ENCODE data around the gene GPBAR1.
"Not testable (repeated sequence)": the region's sequence is repeated elsewhere in the genome, so short reads cannot be mapped to it uniquely, and the experiment has no call there.

GPBAR1 gene

GRCh38 chr2:218272531-218273212 is 11.9 kb downstream of the GPBAR1 start:
- peak; percentile 68 to 82 for DNase-seq (ENCODE audit: low read depth in 1 of 2, low spot score in 1 of 2)
- TF ChIP-seq REST (IDR thresholded peaks at IDR 0.05; ENCODE audit: insufficient replicate concordance, low read depth) (no peak), CTCF (IDR thresholded peaks at IDR 0.05; ENCODE audit: insufficient read depth, low read length) (peak; percentile 94), POLR2AphosphoS5 (IDR thresholded peaks at IDR 0.05; ENCODE audit: low read depth) (no peak)
- Histone ChIP-seq H3K27me3 (ENCODE audit: insufficient read depth, poor library complexity, severe bottlenecking) (no peaks in the 10 kb centered on the region), H3K27ac (replicated peaks) (no peak overlapping the region), H3K4me3 (replicated peaks; ENCODE audit: insufficient read depth, low read length) (no peak overlapping the region)

GRCh38 chr2:218273214-218273907 is 12.5 kb downstream of the GPBAR1 start:
- not testable (repeated sequence) for H3K27me3 ChIP-seq (ENCODE audit: insufficient read depth, poor library complexity, severe bottlenecking); H3K27ac ChIP-seq (replicated peaks); DNase-seq (ENCODE audit: low read depth in 1 of 2, low spot score in 1 of 2); H3K4me3 ChIP-seq (replicated peaks; ENCODE audit: insufficient read depth, low read length)

- no peak for DNase-seq (ENCODE audit: low read depth in 1 of 2, low spot score in 1 of 2)
- Histone ChIP-seq H3K27me3 (ENCODE audit: insufficient read depth, poor library complexity, severe bottlenecking) (no peaks in the 10 kb centered on the region), H3K4me3 (replicated peaks; ENCODE audit: insufficient read depth, low read length) (no peak overlapping the region), H3K27ac (replicated peaks) (no peak overlapping the region)
- TF ChIP-seq GABPA (IDR thresholded peaks at IDR 0.05; ENCODE audit: low read depth) (no peak), REST (IDR thresholded peaks at IDR 0.05; ENCODE audit: insufficient replicate concordance, low read depth) (no peak), CTCF (IDR thresholded peaks at IDR 0.05; ENCODE audit: insufficient read depth, low read length) (no peak)
Observed at GRCh38 chr2:218273908-218274249, 13.1 kb downstream of the GPBAR1 start.

GRCh38 chr2:218274586-218274985 is 13.8 kb downstream of the GPBAR1 start:
- DNase-seq (ENCODE audit: low read depth in 1 of 2, low spot score in 1 of 2): no peak
- TF ChIP-seq REST (IDR thresholded peaks at IDR 0.05; ENCODE audit: insufficient replicate concordance, low read depth) (no peak), POLR2AphosphoS5 (IDR thresholded peaks at IDR 0.05; ENCODE audit: low read depth) (no peak), GABPA (IDR thresholded peaks at IDR 0.05; ENCODE audit: low read depth) (no peak), SPI1 (IDR thresholded peaks at IDR 0.05; ENCODE audit: borderline replicate concordance, low read depth) (no peak), CTCF (IDR thresholded peaks at IDR 0.05; ENCODE audit: insufficient read depth, low read length) (no peak)

More at GRCh38 chr2:218274586-218274985, 13.8 kb downstream of the GPBAR1 start:
- no peak overlapping the region for H3K4me3 ChIP-seq (replicated peaks; ENCODE audit: insufficient read depth, low read length)
- no peak overlapping the region; the same call in 1 of the 2 replicates for H3K27ac ChIP-seq (replicated peaks)
- no peaks in the 10 kb centered on the region for H3K27me3 ChIP-seq (ENCODE audit: insufficient read depth, poor library complexity, severe bottlenecking)

Measured in HL-60 (cell line).